ENCODE measurements around the gene NMU.

DNA sequence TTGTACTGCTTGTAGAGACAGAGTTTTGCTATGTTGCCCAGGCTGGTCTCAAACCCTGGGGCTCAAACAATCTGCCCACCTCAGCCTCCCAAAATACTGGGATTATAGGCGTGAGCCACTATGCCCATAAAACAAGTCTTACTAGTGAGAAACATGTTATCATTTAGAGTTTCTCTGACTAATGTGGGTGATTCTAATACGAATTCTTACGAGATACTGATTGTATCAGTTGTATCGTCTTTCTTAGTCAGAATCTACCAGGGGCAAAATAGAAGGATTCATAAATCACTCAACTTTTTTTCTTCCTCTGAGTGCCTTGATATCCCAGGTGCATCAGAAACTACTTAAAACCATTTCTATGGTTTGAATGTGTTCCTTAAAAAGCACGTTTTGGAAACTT lies 14.4 kb upstream of the NMU start:
- TF ChIP-seq, protein P1, sequence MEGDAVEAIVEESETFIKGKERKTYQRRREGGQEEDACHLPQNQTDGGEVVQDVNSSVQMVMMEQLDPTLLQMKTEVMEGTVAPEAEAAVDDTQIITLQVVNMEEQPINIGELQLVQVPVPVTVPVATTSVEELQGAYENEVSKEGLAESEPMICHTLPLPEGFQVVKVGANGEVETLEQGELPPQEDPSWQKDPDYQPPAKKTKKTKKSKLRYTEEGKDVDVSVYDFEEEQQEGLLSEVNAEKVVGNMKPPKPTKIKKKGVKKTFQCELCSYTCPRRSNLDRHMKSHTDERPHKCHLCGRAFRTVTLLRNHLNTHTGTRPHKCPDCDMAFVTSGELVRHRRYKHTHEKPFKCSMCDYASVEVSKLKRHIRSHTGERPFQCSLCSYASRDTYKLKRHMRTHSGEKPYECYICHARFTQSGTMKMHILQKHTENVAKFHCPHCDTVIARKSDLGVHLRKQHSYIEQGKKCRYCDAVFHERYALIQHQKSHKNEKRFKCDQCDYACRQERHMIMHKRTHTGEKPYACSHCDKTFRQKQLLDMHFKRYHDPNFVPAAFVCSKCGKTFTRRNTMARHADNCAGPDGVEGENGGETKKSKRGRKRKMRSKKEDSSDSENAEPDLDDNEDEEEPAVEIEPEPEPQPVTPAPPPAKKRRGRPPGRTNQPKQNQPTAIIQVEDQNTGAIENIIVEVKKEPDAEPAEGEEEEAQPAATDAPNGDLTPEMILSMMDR (IDR thresholded peaks at IDR 0.05), result no peak
- TF ChIP-seq POLR2AphosphoS5 (IDR thresholded peaks at IDR 0.05), result no peak
